ENCODE data around the gene KIF26B. TPM values are rescaled to one million over a fixed set of nuclear protein-coding genes. Genes with fewer than 3 reads are reported as not detected.

The KIF26B gene
- total and polyA plus RNA-seq, 2 of the 4 experiments (the other 2 are of a cell fraction) = 0.53 to 0.54 TPM

DNA sequence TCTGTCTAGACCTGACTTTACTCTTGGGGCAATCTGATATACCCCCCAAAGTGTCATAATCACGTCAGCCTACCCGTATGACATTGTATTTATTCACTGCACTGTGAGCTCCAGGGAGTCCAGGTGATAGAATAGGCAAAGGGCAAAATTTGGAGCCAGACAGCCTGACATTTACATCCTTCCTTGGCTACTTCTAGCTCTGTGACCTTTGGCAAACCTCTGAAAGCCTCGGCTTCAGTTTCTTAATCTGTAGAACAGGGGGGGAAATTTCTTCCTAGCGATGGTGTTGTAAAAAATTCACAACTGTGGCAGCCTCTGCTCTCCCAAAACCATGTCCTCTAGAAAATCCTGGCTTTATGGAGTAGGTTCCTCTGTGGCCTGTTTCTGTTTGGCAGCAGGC is 240.9 kb downstream of the KIF26B start:
- DNase-seq (no peak), ATAC-seq (ENCODE audit: low read depth) (no peak)
- Histone ChIP-seq H3K4me3 (ENCODE audit: insufficient read depth, low read depth, low read length) (no peak overlapping the region), H4K8ac (ENCODE audit: low read depth in 2 of 2, low read length in 2 of 2) (no peak overlapping the region), H3K14ac (replicated peaks; ENCODE audit: low read depth, low read length) (no peak overlapping the region), H4K5ac (ENCODE audit: low read depth, low read length) (no peak overlapping the region), H3K36me3 (ENCODE audit: control insufficient read depth, insufficient read depth, low read length) (no peaks in the 10 kb centered on the region), H3K4ac (ENCODE audit: low read depth, low read length) (no peak overlapping the region), H3K79me1 (ENCODE audit: low read depth in 1 of 2, low read length in 2 of 2) (no peaks in the 10 kb centered on the region), H2BK120ac (ENCODE audit: low read depth, low read length) (no peak overlapping the region), H3K27me3 (ENCODE audit: control insufficient read depth, insufficient read depth, low read length) (no peaks in the 10 kb centered on the region), H2BK5ac (ENCODE audit: low read depth, low read length, poor library complexity, severe bottlenecking) (no peak overlapping the region), H2BK15ac (ENCODE audit: low read depth, low read length) (no peak overlapping the region), H4K91ac (ENCODE audit: insufficient read depth, low read depth, low read length) (no peak overlapping the region), H2AK9ac (replicated peaks; ENCODE audit: low read depth, low read length, poor library complexity) (no peak overlapping the region), H3K27ac (ENCODE audit: insufficient read depth, low read length) (no peak overlapping the region), H2BK20ac (ENCODE audit: low read depth, low read length) (no peak overlapping the region), H3K23ac (ENCODE audit: low read depth, low read length) (no peak overlapping the region), H3K9me1 (ENCODE audit: insufficient read depth, low read length) (no peaks in the 10 kb centered on the region), H3K9ac (ENCODE audit: low read depth, low read length) (no peak overlapping the region), H3K4me1 (ENCODE audit: control insufficient read depth, insufficient read depth, low read length) (no peaks in the 10 kb centered on the region), H2AK5ac (ENCODE audit: low read depth, low read length) (no peak overlapping the region), H3K18ac (ENCODE audit: low read depth, low read length) (no peak overlapping the region), H3K4me2 (ENCODE audit: low read depth, low read length) (no peak overlapping the region), H3K56ac (ENCODE audit: extremely low read depth, insufficient read depth, low read length) (no peak overlapping the region), H3K9me3 (ENCODE audit: control insufficient read depth, insufficient read depth, low read length) (no peaks in the 10 kb centered on the region), H4K20me1 (ENCODE audit: insufficient read depth, low read length) (no peaks in the 10 kb centered on the region), H2AFZ (replicated peaks; ENCODE audit: low read length, poor library complexity) (no peak overlapping the region)
- ChIA-PET POLR2A (ENCODE audit: unreplicated experiment) (no interaction called here), CTCF (no interaction called here)
- no CpG with 5 or more reads among the region's 4 CpGs for WGBS, 2 experiments (ENCODE audit: extremely low coverage in 2 of 2, insufficient read length in 1 of 2)
- TF ChIP-seq, protein P1, sequence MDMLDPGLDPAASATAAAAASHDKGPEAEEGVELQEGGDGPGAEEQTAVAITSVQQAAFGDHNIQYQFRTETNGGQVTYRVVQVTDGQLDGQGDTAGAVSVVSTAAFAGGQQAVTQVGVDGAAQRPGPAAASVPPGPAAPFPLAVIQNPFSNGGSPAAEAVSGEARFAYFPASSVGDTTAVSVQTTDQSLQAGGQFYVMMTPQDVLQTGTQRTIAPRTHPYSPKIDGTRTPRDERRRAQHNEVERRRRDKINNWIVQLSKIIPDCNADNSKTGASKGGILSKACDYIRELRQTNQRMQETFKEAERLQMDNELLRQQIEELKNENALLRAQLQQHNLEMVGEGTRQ (IDR thresholded peaks at IDR 0.05; ENCODE audit: low read depth, low read length) = no peak
- dilution Hi-C loops (cut with HindIII; ENCODE audit: low sequenced_read_pairs, unreplicated experiment) (no loop called here), in situ Hi-C loops (cut with MboI; ENCODE audit: low sequenced_read_pairs) (no loop called here), intact Hi-C loops (cut with micrococcal nuclease) (no loop called here)
- no TSS peak for BruUV-seq (replicated peaks)

All from IMR-90 (cell line).